Ishikawa (cell line): ENCODE data around the gene CBX2.

Source experiments
- CEBPB ChIP-seq: IDR thresholded peaks from 2 replicates; pipeline ENCODE4 v1.6.1; 2012
- CREB1 ChIP-seq: IDR thresholded peaks from 2 replicates; pipeline ENCODE4 v1.6.1; 2012; ENCODE audit warnings: low read depth
- EGR1 ChIP-seq: IDR thresholded peaks from 2 replicates; pipeline ENCODE4 v1.6.1; 2012
- EP300 ChIP-seq: IDR thresholded peaks from 2 replicates; pipeline ENCODE4 v1.6.1; 2012; ENCODE audit warnings: borderline replicate concordance
- FOXM1 ChIP-seq: IDR thresholded peaks from 2 replicates; pipeline ENCODE4 v1.6.1; 2012; ENCODE audit warnings: low read depth, borderline replicate concordance
- NFIC ChIP-seq: IDR thresholded peaks from 2 replicates; pipeline ENCODE4 v1.6.1; 2012
- RAD21 ChIP-seq: IDR thresholded peaks from 2 replicates; pipeline ENCODE4 v1.6.1; 2012; ENCODE audit warnings: low read depth
- TAF1 ChIP-seq: IDR thresholded peaks from 2 replicates; pipeline ENCODE4 v1.6.1; 2012; ENCODE audit warnings: low read depth, mild to moderate bottlenecking
- TCF12 ChIP-seq: IDR thresholded peaks from 2 replicates; pipeline ENCODE4 v1.6.1; 2012; ENCODE audit warnings: low read depth
- YY1 ChIP-seq: IDR thresholded peaks from 2 replicates; pipeline ENCODE4 v1.6.1; 2012; ENCODE audit warnings: low read depth
- TF ChIP-seq, protein P1 (sequence below): IDR thresholded peaks from 2 replicates; pipeline ENCODE4 v1.6.1; 2012; ENCODE audit warnings: low read depth, mild to moderate bottlenecking
- TF ChIP-seq, protein P2 (sequence below): IDR thresholded peaks from 2 replicates; pipeline ENCODE4 v1.6.1; 2012
- TF ChIP-seq, protein P3 (sequence below): IDR thresholded peaks from 2 replicates; pipeline ENCODE4 v1.6.1; 2012

DNA sequence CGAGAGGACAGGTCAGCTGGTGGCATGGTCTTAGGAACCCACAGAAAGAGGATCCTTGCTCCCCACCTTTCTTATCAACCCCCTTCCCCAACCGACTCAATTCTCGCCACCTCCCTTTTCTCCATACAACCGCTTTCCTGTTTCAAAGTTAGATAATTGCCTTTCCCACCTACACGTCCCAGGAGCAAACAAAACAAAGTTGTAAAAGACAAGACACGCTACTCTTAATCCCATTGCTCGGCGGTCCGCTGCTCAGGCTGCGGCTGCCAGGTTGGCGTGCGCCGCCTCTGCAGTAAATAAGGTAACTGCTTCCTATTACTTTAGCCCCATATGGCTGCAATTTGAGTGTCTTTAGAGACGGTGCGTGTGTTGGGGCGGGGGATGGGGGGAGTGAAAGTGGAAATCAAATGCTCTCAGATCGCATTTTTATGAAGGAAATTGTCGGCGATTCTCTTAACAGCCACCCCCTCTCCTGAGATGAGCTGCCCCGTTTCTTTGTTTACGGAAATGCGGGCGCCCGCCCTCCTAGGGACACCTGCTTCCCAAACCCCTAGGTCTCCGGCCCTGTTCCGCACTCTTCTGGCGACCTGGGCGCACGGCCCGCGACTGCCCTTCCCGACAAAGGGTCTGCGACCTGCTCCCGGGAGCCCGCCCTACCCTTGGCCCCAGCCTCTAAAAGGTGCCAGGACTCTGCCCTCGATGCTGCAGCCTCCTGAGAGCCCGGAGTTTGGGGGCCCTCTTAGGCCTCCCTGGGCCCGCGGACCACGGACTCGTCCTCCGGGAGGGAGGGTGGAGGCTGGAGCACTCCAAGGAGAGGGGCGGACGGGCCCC, 22.6 kb downstream of the CBX2 start:
- TF ChIP-seq TAF1 = no peak
- TF ChIP-seq, protein P1, sequence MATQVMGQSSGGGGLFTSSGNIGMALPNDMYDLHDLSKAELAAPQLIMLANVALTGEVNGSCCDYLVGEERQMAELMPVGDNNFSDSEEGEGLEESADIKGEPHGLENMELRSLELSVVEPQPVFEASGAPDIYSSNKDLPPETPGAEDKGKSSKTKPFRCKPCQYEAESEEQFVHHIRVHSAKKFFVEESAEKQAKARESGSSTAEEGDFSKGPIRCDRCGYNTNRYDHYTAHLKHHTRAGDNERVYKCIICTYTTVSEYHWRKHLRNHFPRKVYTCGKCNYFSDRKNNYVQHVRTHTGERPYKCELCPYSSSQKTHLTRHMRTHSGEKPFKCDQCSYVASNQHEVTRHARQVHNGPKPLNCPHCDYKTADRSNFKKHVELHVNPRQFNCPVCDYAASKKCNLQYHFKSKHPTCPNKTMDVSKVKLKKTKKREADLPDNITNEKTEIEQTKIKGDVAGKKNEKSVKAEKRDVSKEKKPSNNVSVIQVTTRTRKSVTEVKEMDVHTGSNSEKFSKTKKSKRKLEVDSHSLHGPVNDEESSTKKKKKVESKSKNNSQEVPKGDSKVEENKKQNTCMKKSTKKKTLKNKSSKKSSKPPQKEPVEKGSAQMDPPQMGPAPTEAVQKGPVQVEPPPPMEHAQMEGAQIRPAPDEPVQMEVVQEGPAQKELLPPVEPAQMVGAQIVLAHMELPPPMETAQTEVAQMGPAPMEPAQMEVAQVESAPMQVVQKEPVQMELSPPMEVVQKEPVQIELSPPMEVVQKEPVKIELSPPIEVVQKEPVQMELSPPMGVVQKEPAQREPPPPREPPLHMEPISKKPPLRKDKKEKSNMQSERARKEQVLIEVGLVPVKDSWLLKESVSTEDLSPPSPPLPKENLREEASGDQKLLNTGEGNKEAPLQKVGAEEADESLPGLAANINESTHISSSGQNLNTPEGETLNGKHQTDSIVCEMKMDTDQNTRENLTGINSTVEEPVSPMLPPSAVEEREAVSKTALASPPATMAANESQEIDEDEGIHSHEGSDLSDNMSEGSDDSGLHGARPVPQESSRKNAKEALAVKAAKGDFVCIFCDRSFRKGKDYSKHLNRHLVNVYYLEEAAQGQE = no peak
- TF ChIP-seq, protein P2, sequence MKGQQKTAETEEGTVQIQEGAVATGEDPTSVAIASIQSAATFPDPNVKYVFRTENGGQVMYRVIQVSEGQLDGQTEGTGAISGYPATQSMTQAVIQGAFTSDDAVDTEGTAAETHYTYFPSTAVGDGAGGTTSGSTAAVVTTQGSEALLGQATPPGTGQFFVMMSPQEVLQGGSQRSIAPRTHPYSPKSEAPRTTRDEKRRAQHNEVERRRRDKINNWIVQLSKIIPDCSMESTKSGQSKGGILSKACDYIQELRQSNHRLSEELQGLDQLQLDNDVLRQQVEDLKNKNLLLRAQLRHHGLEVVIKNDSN = no peak
- TF ChIP-seq EP300 = peak; percentile 10; the same call in 1 of the 2 replicates
- TF ChIP-seq RAD21 = 0 out of 2 replicates have a peak, but pooled peaks have one; percentile 3
- TF ChIP-seq EGR1 = no peak
- TF ChIP-seq, protein P3, sequence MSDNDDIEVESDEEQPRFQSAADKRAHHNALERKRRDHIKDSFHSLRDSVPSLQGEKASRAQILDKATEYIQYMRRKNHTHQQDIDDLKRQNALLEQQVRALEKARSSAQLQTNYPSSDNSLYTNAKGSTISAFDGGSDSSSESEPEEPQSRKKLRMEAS = peak; percentile 61
- TF ChIP-seq CEBPB = 0 out of 2 replicates have a peak, but pooled peaks have one; percentile 1
- no peak for TF ChIP-seq CREB1
- 0 out of 2 replicates have a peak, but pooled peaks have one; percentile 13 for TF ChIP-seq NFIC
- peak; percentile 69 for TF ChIP-seq YY1
- TF ChIP-seq FOXM1 = no peak
- TF ChIP-seq TCF12 = 0 out of 2 replicates have a peak, but pooled peaks have one; percentile 7
